Measurements from ENCODE around the gene LARGE1.

DNA sequence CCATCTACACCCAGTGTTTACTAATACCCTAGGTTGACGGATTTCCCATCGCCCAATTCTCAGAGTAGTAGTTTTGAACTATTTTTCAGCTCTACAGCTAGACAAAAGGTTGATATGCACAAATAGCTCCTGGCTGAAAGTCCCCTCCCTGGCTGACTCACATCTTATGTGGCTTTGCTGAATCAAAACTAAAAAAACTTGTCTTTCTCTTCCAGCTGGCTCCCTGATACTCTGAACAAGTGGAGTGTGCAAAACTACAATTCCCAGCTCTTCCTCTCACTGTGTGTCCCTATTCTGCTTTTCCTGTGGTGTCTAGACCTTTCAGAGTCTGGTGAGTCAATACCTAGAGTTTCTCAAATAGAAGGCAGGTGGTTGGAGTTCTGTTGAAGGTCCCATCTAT lies 12.7 kb upstream of the LARGE1 start:
- TF ChIP-seq, protein P1, sequence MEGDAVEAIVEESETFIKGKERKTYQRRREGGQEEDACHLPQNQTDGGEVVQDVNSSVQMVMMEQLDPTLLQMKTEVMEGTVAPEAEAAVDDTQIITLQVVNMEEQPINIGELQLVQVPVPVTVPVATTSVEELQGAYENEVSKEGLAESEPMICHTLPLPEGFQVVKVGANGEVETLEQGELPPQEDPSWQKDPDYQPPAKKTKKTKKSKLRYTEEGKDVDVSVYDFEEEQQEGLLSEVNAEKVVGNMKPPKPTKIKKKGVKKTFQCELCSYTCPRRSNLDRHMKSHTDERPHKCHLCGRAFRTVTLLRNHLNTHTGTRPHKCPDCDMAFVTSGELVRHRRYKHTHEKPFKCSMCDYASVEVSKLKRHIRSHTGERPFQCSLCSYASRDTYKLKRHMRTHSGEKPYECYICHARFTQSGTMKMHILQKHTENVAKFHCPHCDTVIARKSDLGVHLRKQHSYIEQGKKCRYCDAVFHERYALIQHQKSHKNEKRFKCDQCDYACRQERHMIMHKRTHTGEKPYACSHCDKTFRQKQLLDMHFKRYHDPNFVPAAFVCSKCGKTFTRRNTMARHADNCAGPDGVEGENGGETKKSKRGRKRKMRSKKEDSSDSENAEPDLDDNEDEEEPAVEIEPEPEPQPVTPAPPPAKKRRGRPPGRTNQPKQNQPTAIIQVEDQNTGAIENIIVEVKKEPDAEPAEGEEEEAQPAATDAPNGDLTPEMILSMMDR (IDR thresholded peaks at IDR 0.05) = no peak
- TF ChIP-seq POLR2A (IDR thresholded peaks at IDR 0.05) (no peak), POLR2AphosphoS5 (IDR thresholded peaks at IDR 0.05; ENCODE audit: insufficient read depth in 1 of 2, low read depth in 1 of 2) (peak in 1 of 2 donors; percentile 9)
